SIG-M5 (cell line): ENCODE results near the gene PIBF1.

Source experiments
- DNase-seq: peaks from one replicate; lab custom pipeline; 2025; lab: John Stamatoyannopoulos, UW

Gene PIBF1

DNA sequence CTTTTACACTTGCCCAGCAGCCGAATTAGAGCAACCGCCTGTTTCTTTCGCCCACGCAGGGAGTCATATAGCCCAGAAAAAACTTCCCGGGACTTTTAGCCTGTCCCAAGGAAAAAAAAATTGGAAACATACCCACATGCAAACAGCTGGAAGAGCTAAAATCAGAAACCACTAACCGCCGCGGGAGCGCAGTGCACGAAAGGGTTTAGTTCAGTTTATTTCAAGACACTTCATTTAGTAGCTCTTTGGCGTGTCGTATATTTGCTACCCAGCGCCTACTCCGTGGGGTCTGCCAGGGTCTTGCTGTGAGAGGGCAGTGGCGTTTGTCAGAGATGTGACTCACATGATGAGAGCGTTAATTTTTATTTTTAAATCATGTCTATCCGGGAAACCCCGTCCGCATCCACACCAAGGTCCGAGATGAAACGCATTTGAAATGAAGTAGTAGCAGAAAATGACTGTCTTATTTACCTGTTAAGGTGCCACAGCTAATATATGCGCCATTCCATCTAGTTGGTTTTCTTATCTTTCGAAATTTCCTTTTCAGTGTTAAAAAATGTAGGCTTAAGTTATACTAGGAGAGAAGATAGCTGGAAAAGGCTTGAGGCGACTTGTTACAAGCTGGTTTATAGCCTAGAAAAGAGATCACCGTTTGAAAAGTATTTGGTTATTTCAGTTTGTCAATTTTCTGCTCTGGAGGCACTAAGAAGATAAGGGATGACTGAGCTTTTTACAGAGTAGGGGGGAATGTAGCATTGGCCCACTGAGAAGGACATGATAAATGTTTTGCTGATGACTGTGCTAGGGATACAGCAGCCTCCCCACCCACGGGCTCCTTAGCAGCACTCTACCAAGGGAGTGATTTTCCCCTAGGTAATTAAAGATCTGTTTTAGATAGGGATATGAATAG lies 278.6 kb downstream of the PIBF1 start:
- DNase-seq, result no peak

DNA sequence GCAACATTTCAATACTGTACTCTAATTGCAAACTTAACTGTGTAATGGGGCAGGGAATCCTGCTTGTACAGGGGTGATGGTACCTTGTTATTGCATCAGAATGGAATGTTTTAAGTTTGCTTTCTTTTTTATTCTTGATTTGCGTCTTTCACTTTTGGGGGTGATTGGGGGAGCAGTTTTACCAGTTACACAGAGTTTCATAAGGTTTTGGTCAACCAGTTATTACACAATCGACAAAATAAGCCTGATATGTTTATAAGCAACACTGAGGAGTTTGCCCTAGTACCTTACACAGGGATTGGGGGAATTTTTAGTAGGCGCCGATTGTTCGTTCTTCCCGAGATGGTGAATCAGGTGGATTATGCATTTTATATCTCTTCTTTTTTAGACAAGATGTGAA lies 279.5 kb downstream of the PIBF1 start:
- no peak for DNase-seq

DNA sequence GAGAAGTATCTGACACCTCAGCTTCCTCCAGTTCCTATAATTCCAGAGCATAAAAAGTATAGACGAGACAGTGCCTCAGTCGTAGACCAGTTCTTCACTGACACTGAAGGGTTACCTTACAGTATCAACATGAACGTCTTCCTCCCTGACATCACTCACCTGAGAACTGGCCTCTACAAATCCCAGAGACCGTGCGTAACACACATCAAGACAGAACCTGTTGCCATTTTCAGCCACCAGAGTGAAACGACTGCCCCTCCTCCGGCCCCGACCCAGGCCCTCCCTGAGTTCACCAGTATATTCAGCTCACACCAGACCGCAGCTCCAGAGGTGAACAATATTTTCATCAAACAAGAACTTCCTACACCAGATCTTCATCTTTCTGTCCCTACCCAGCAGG lies 279.9 kb downstream of the PIBF1 start:
- no peak for DNase-seq

DNA sequence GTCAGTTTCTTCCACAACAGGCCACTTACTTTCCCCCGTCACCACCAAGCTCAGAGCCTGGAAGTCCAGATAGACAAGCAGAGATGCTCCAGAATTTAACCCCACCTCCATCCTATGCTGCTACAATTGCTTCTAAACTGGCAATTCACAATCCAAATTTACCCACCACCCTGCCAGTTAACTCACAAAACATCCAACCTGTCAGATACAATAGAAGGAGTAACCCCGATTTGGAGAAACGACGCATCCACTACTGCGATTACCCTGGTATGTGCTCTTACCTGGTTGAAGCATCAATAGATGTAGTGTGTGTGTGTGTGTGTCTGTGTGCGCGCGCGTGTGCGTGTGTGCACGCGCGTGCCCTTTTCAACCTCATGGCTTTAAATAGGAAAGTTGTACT lies 280.5 kb downstream of the PIBF1 start:
- no peak for DNase-seq

DNA sequence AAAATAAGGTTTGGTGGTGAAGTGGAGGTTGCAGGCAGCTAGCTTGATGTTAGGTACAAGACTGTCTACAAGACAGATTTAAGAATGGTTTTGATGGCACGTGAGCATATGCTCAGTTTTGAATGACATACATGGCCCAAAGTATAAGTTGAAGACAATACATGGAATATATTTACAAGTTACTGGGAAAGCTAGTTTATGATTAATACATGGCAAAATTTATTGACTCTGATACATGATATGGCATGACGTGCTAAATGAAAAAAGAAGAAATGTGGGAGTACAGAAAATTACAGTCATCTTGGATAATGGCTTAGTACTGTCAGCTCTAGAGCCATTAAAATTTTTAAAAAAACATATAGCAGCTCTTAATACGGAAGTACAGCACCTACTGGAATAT lies 281.2 kb downstream of the PIBF1 start:
- no peak for DNase-seq

DNA sequence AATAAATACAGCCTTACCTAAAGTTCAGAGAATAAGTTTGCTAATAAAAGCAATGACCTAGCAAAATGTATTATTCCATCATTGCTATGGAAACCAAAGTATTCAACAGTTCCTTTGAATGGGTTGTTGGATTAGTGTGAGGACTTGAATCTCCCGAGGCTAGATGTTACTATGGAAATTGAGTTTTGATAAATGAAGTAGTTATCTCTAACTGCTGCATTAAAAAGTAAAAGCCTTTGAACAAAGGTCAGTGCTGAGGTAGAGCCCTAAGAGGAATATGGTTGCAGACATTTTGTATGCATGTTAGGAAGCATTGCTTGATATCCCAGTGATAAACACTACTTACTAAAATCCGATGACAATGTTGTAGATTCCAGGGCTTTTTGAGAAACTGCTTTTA lies 283.1 kb downstream of the PIBF1 start:
- no peak for DNase-seq

DNA sequence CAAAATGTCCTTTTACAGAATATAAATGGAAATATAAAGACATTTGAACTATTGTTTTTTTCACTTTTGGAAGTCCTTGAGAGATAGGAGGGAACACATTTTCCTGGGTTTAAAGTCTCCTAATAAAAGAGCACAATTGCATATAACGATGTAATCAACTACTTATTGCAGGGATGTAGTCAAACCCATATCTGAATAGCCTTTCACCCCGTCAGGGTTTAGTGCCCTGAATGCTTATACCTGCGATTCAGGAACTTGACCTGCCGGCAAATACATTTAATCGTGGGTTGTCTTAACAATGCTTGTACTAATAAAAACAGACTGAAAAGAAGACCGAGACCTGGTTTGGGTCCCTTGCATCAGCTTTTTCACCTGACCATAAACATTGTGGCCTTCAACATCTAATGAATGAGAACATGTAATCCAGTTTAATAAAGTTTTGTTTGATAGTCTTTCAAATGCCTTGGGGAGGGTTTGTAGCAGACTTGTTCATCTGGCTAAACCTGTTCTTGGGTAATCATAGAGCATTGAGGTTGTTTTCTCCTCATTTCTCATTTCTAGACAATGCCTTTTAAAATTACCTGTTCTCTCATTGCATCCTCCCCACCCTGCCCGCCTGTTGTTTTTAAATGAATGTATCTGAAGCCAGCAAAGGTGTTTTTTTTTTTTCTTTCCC lies 283.9 kb downstream of the PIBF1 start:
- no peak for DNase-seq
